Body of pancreas (tissue), 4 donors: ENCODE data around the gene RFC5. TPM values are rescaled to one million over a fixed set of nuclear protein-coding genes. Genes with fewer than 3 reads are reported as not detected.

ENCODE experiments used
- ATAC-seq: fragments of 150-250 bp; one replicate; pipeline ENCODE4 v1.9.1; 2016
- DNase-seq, 4 donors: peaks; one replicate each; pipeline ENCODE4 v3.0.0-alpha.2; 2019
- H3K27ac ChIP-seq, 4 donors: fragments of 200-600 bp; sonication (generic); 1 replicate in 3 of 4; 2 replicates in 1 of 4; pipeline versions ENCODE4 v1.5.1 to v1.6.1; 2016 to 2019; ENCODE audit warnings: mild to moderate bottlenecking in 1 of 4, mixed read lengths in 1 of 4, moderate library complexity in 1 of 4
- H3K27me3 ChIP-seq, 2 donors: fragments of 200-600 bp; sonication (generic); one replicate each; pipeline ENCODE4 v1.6.0; 2016; ENCODE audit warnings: mild to moderate bottlenecking in 1 of 2
- H3K36me3 ChIP-seq, 2 donors: fragments of 200-600 bp; sonication (generic); replicated peaks in 1 of 2; 2 replicates each; pipeline ENCODE4 v1.5.1; 2016; ENCODE audit warnings: low read depth in 2 of 2; ENCODE audit not compliant: insufficient read depth in 1 of 2
- H3K4me1 ChIP-seq: fragments of 200-600 bp; sonication (generic); one replicate; pipeline ENCODE4 v1.6.0; 2016
- H3K4me3 ChIP-seq, 2 donors: fragments of 200-600 bp; sonication (generic); 1 replicate in 1 of 2; 2 replicates in 1 of 2; pipeline ENCODE4 v1.5.1; 2016 to 2019
- H3K9me3 ChIP-seq, 3 donors: fragments of 200-600 bp; sonication (generic); 1 replicate in 2 of 3; 2 replicates in 1 of 3; pipeline ENCODE4 v1.5.1; 2016
- CTCF ChIP-seq, 7 experiments: fragments of 450-650 bp in 4 of 7; fragments of 200-600 bp in 3 of 7; sonication (generic) in 3 of 7; IDR thresholded peaks; one replicate each; pipeline ENCODE4 v1.5.1; 2016 to 2019; ENCODE audit warnings: antibody characterized with exemption in 7 of 7
- POLR2A ChIP-seq, 3 donors: fragments of 450-650 bp; IDR thresholded peaks; one replicate each; pipeline ENCODE4 v1.6.1; 2016; ENCODE audit warnings: antibody characterized with exemption in 3 of 3, mild to moderate bottlenecking in 2 of 3
- WGBS, 2 donors: methylation state at CpG; one replicate each; pipeline ENCODE4 v1.1.5; 2017; 5-methylcytosine and 5-hydroxymethylcytosine counted together
- intact Hi-C: fragments of 100-400 bp; cut with DNase I; formaldehyde crosslinking; loops from one replicate; pipeline ENCODE4 v1.15.1; 2023
- total RNA-seq, 2 donors: library from RNA; depleted of rRNA; stranded (reverse); fragments of >200 nt; gene quantifications; one replicate each; pipeline ENCODE4 v1.1.0, GENCODE V29; 2016

The RFC5 gene
- total RNA-seq, 2 donors from 2014 or later: 4.6 to 6.2 TPM

DNA sequence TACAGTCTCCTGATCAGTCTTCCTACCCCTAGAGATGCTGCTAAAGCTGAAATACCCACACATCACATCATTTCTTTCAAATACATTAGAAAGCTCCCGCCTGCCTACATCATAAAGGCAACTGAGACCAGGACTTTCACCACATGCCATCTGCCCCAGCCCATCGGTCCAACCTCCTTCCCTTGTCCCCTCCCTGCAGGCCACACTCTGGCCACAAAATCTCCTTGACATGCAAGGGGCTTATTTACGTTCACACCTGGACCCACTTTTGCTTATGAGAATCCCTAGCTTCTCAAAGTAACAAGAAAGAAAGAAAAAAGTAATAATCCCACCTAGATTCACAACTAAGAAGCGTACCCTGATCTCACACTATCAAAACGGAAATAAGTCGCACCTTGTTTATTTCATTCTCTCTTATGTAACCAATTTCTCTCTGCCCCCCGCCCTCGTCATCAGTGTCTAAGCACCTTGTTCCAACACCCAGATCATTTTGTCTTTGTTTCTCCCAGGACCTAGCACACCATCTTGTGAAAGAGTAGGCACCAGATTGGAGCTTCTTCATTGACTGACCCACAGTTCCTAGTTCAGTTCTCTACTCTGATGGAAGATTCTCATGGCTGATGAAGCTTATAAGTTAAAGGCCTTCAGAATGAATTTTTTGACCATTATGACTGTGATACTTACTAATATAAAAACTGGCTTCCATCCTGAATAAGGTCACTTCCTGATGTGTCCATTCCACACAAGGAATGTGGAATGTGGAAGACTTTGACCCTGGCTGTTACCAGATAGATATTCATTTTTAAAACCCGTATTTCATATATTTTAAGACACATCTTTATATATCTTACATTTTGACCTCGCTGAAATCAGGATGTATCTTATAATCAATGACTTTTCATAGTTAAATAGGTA lies 36.8 kb downstream of the RFC5 start:
- ATAC-seq (no peak), DNase-seq (no peak)
- peaks cover 59% of the 10 kb centered on the region for H3K4me1 ChIP-seq
- intact Hi-C loops: no loop called here
- H3K4me3 ChIP-seq: no peak overlapping the region
- peaks cover 0 to 3% of the 10 kb centered on the region in 2 donors for H3K36me3 ChIP-seq
- H3K9me3 ChIP-seq: no peaks in the 10 kb centered on the region
- peak overlapping the region; percentile 77 to 90 (median 84) for H3K27ac ChIP-seq
- no peaks in the 10 kb centered on the region for H3K27me3 ChIP-seq
- WGBS, 2 donors: 84 to 87% methylated on average over 10 of the region's 10 CpGs
- TF ChIP-seq CTCF (IDR thresholded peaks at IDR 0.05) (no peak), POLR2A (IDR thresholded peaks at IDR 0.05) (no peak)

DNA sequence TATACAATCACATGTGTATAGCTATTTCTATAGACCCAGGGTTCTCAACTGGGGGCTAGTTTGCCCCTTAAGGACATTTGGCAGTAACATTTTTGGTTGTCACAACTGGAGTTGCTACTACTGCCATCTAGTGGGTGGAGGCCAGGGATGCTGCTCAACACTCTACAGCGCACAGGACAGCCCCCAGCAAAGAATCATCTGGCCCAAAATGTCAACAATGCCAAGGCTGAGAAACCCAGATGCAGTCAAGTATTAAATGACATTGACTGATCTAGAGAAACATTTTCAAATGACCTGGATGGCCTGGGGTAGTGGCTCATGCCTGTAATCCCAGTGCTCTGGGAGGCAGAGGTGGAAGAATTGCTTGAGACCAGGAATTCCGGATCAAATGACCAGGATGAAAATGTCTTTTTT lies 38.6 kb downstream of the RFC5 start:
- intact Hi-C loops: no loop called here
- TF ChIP-seq POLR2A (IDR thresholded peaks at IDR 0.05) (no peak), CTCF (IDR thresholded peaks at IDR 0.05) (peak; percentile 17 to 52 (median 40))
- peaks cover 76% of the 10 kb centered on the region for H3K4me1 ChIP-seq
- DNase-seq: peak; percentile 45 to 58 (median 54)
- ATAC-seq: no peak
- 37 to 46% methylated on average over 2 of the region's 2 CpGs for WGBS, 2 donors
- peaks cover 0 to 3% of the 10 kb centered on the region in 2 donors for H3K36me3 ChIP-seq
- H3K27me3 ChIP-seq: no peaks in the 10 kb centered on the region
- peak overlapping the region in 3 of 4 donors; percentile 64 to 90 (median 78) for H3K27ac ChIP-seq
- H3K4me3 ChIP-seq: no peak overlapping the region
- H3K9me3 ChIP-seq: no peaks in the 10 kb centered on the region

GRCh38 chr12:118055865-118056773 lies 39.6 kb downstream of the RFC5 start:
- 54 to 57% methylated on average over 13 of the region's 13 CpGs for WGBS, 2 donors

GRCh38 chr12:118058227-118058626 lies 41.7 kb downstream of the RFC5 start:
- no peak for DNase-seq
- no peaks in the 10 kb centered on the region for H3K27me3 ChIP-seq
- H3K4me1 ChIP-seq: peaks cover 63% of the 10 kb centered on the region

More at GRCh38 chr12:118055865-118056773, 39.6 kb downstream of the RFC5 start:
- peak in 3 of 4 donors; percentile 25 to 55 (median 53) for DNase-seq
- intact Hi-C loops: no loop called here
- H3K36me3 ChIP-seq: no peaks in the 10 kb centered on the region
- ATAC-seq: no peak
- peaks cover 76% of the 10 kb centered on the region for H3K4me1 ChIP-seq
- H3K27ac ChIP-seq: peak overlapping the region; percentile 42 to 90 (median 50)
- no peaks in the 10 kb centered on the region for H3K9me3 ChIP-seq
- no peak for TF ChIP-seq POLR2A (IDR thresholded peaks at IDR 0.05)
- H3K27me3 ChIP-seq: no peaks in the 10 kb centered on the region
- no peak overlapping the region for H3K4me3 ChIP-seq

More at GRCh38 chr12:118058227-118058626, 41.7 kb downstream of the RFC5 start:
- Histone ChIP-seq H3K27ac (peak overlapping the region in 1 of 4 donors; percentile 28), H3K4me3 (no peak overlapping the region), H3K9me3 (no peaks in the 10 kb centered on the region), H3K36me3 (no peaks in the 10 kb centered on the region)
- WGBS, 2 donors: 90 to 92% methylated on average over 7 of the region's 7 CpGs
- TF ChIP-seq POLR2A (IDR thresholded peaks at IDR 0.05): no peak
- no peak for TF ChIP-seq CTCF (IDR thresholded peaks at IDR 0.05)
- no peak for ATAC-seq
- intact Hi-C loops: no loop called here
